ENCODE data around the gene BARHL1.

- TF ChIP-seq CTCF (IDR thresholded peaks at IDR 0.05) = no peak
- no peak for TF ChIP-seq MAX (IDR thresholded peaks at IDR 0.05; ENCODE audit: low read depth)
Measured at GRCh38 chr9:132564526-132564925, 17.9 kb upstream of the BARHL1 start.

Measured in SK-N-SH (cell line).